ENCODE data around the gene SLC6A5.

DNA sequence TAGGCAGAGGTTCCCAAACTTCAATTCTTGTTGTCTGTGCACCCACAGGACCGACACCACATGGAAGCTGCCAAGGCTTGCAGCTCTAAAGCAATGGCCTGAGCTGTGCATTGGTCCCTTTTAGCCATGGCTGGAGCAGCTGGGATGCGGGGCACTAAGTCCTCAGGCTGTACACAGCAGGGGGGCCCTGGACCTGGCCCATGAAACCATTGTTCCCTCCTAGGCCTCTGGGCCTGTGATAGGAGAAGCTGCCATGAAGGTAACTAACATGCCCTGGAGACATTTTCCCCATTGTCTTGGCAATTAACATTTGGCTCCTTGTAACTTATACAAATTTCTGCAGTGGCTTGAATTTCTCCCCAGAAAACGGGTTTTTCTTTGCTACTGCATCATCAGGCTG is 43.6 kb upstream of the SLC6A5 start:
- TF ChIP-seq CTCF (IDR thresholded peaks at IDR 0.05) (no peak), POLR2A (IDR thresholded peaks at IDR 0.05; ENCODE audit: low read depth) (no peak), EP300 (IDR thresholded peaks at IDR 0.05) (no peak), POLR2AphosphoS5 (IDR thresholded peaks at IDR 0.05) (no peak)
